HepG2 (cell line): ENCODE results near the gene DDAH2. TPM values are rescaled to one million over a fixed set of nuclear protein-coding genes. Genes with fewer than 3 reads are reported as not detected.

ENCODE experiments used
- ARID2 ChIP-seq: sonication (generic); formaldehyde crosslinking; IDR thresholded peaks from 2 replicates; pipeline ENCODE4 v1.8.1; 2022; ENCODE audit warnings: mild to moderate bottlenecking, missing genetic modification reagents, borderline replicate concordance
- CAMTA2 ChIP-seq: sonication (generic); formaldehyde crosslinking; IDR thresholded peaks from 2 replicates; pipeline ENCODE4 v1.4.0; 2020; ENCODE audit warnings: mild to moderate bottlenecking, missing genetic modification reagents, borderline replicate concordance
- CREM ChIP-seq, 2 experiments: sonication (generic) in 1 of 2; formaldehyde crosslinking in 1 of 2; IDR thresholded peaks; 2 replicates each; pipeline versions ENCODE4 v1.4.0 to v1.6.1; 2016 to 2020; ENCODE audit warnings: antibody characterized with exemption in 1 of 2, mild to moderate bottlenecking in 1 of 2, missing genetic modification reagents in 1 of 2
- HBP1 ChIP-seq: IDR thresholded peaks from 2 replicates; pipeline ENCODE4 v1.6.1; 2016; ENCODE audit warnings: low read depth, control low read depth
- MED8 ChIP-seq: sonication (generic); formaldehyde crosslinking; IDR thresholded peaks from 2 replicates; pipeline ENCODE4 v1.8.1; 2023; ENCODE audit warnings: mild to moderate bottlenecking, missing genetic modification reagents; ENCODE audit not compliant: insufficient replicate concordance
- MXI1 ChIP-seq: IDR thresholded peaks from 3 replicates; pipeline ENCODE4 v1.6.1; 2012; ENCODE audit warnings: low read depth, low read length, inconsistent platforms, borderline replicate concordance
- MYC ChIP-seq: sonication (generic); formaldehyde crosslinking; IDR thresholded peaks from 2 replicates; pipeline ENCODE4 v1.9.0; 2021; ENCODE audit warnings: missing genetic modification reagents, borderline replicate concordance
- POGK ChIP-seq: sonication (generic); formaldehyde crosslinking; conservative IDR thresholded peaks from 2 replicates; pipeline ENCODE4 v1.8.0; 2022; ENCODE audit warnings: mild to moderate bottlenecking, moderate library complexity, missing genetic modification reagents
- RAD21 ChIP-seq: fragments of 450-650 bp; formaldehyde crosslinking; IDR thresholded peaks from 2 replicates; pipeline ENCODE4 v1.5.0; 2020; ENCODE audit warnings: mild to moderate bottlenecking
- SP1 ChIP-seq, 2 experiments: fragments of 450-650 bp in 1 of 2; sonication (generic) in 1 of 2; formaldehyde crosslinking in 1 of 2; IDR thresholded peaks; 2 replicates each; pipeline versions ENCODE4 v1.4.0 to v1.6.1; 2016 to 2020; ENCODE audit warnings: missing genetic modification reagents in 1 of 2
- TEAD3 ChIP-seq: optimal IDR thresholded peaks from 2 replicates; pipeline ENCODE3; 2016; ENCODE audit warnings: borderline replicate concordance
- ZBTB38 ChIP-seq: sonication (generic); formaldehyde crosslinking; IDR thresholded peaks from 2 replicates; pipeline ENCODE4 v1.5.1; 2020; ENCODE audit warnings: mild to moderate bottlenecking, missing genetic modification reagents
- ZFY ChIP-seq: sonication (generic); formaldehyde crosslinking; IDR thresholded peaks from 2 replicates; pipeline ENCODE4 v1.4.0; 2020; ENCODE audit warnings: missing genetic modification reagents
- ZNF264 ChIP-seq: sonication (generic); formaldehyde crosslinking; IDR thresholded peaks from 2 replicates; pipeline ENCODE4 v1.4.0; 2020; ENCODE audit warnings: missing genetic modification reagents
- ZNF318 ChIP-seq: sonication (generic); formaldehyde crosslinking; IDR thresholded peaks from 2 replicates; pipeline ENCODE4 v1.4.0; 2020; ENCODE audit warnings: mild to moderate bottlenecking, missing genetic modification reagents
- ZNF430 ChIP-seq: sonication (generic); formaldehyde crosslinking; IDR thresholded peaks from 2 replicates; pipeline ENCODE4 v1.9.0; 2021; ENCODE audit warnings: mild to moderate bottlenecking, missing genetic modification reagents
- ZNF773 ChIP-seq: sonication (generic); formaldehyde crosslinking; IDR thresholded peaks from 2 replicates; pipeline ENCODE4 v1.4.0; 2020; ENCODE audit warnings: missing genetic modification reagents, borderline replicate concordance
- polyA plus RNA-seq, 8 experiments: library from polyadenylated mRNA; depleted of rRNA in 3 of 8; stranded (reverse) in 7 of 8; unstranded in 1 of 8; fragments of >200 nt; fragmentation: Illumina TruSeq in 4 of 8; extraction: Trizol in 4 of 8; gene quantifications; 2 replicates each; pipeline versions ENCODE4 v1.2.1 to v1.2.3, GENCODE V29; 2011 to 2016; ENCODE audit warnings: low read depth in 4 of 8, missing spikeins in 1 of 8, mixed read lengths in 1 of 8; ENCODE audit not compliant: insufficient read depth in 1 of 8
- total RNA-seq, 5 experiments: library from RNA; depleted of rRNA; stranded (reverse); fragments of >200 nt; fragmentation: Illumina TruSeq; extraction: Trizol; gene quantifications; 2 replicates each; pipeline ENCODE4 v1.2.3, GENCODE V29; 2016; ENCODE audit warnings: low read depth in 1 of 5

Gene DDAH2
- total and polyA plus RNA-seq, 2 of the 13 experiments (the other 11 are each of a cell fraction or from before 2014, with no cell fraction given), result 16.4 to 21.1 TPM

- TF ChIP-seq ZFY (CRISPR knock-in tag) (peak; percentile 65), MED8 (no peak), POGK (CRISPR knock-in tag) (0 out of 2 replicates have a peak, but pooled peaks have one; percentile 45), CAMTA2 (CRISPR knock-in tag) (peak; percentile 47; the same call in 1 of the 2 replicates), ZNF318 (no peak), TEAD3 (CRISPR knock-in tag) (peak; percentile 57), RAD21 (no peak), ZNF430 (CRISPR knock-in tag) (0 out of 2 replicates have a peak, but pooled peaks have one; percentile 72), MXI1 (peak; percentile 68; the same call in 2 of the 3 replicates), ZNF264 (CRISPR knock-in tag) (no peak), ZNF773 (no peak), ARID2 (CRISPR knock-in tag) (no peak), ZBTB38 (CRISPR knock-in tag) (no peak), CREM (IDR thresholded peaks at IDR 0.05) (peak; percentile 87; the same call in 1 of the 2 replicates), CREM (CRISPR knock-in tag; IDR thresholded peaks at IDR 0.05) (no peak; the same call in 1 of the 2 replicates), HBP1 (no peak), SP1 (IDR thresholded peaks at IDR 0.05) (no peak), SP1 (CRISPR knock-in tag; IDR thresholded peaks at IDR 0.05) (peak; percentile 49; the same call in 1 of the 2 replicates), MYC (peak; percentile 61; the same call in 1 of the 2 replicates)
These were observed 48.0 kb upstream of the DDAH2 start, which contains the start of gene VWA7 (continued) for GRCh38 chr6:31776989-31777666.
